CD4-positive, CD25-positive, alpha-beta regulatory T cell (primary cell): ENCODE measurements around the gene STYXL1. TPM values are rescaled to one million over a fixed set of nuclear protein-coding genes. Genes with fewer than 3 reads are reported as not detected.
"Not testable (repeated sequence)": the region's sequence is repeated elsewhere in the genome, so short reads cannot be mapped to it uniquely, and the experiment has no call there.

Experiments used
- ATAC-seq, 2 donors: fragments of 150-1000 bp; cut with Tn5 transposase; one replicate each; pipeline ENCODE4 v1.10.0; 2021; ENCODE audit warnings: low read depth in 2 of 2, moderate number of reproducible peaks in 2 of 2, moderate library complexity in 1 of 2
- DNase-seq, 3 donors: peaks; one replicate each; pipeline versions ENCODE4 v3.0.0 to v3.0.0-alpha.2; 2012 to 2022; ENCODE audit warnings: mixed read lengths in 1 of 3
- H3K27ac ChIP-seq: one replicate; pipeline ENCODE4 v1.7.0; 2013; ENCODE audit warnings: mild to moderate bottlenecking, low read length; ENCODE audit not compliant: insufficient read depth, poor library complexity, severe bottlenecking
- H3K27me3 ChIP-seq: one replicate; pipeline ENCODE4 v1.7.0; 2013; ENCODE audit warnings: low read length; ENCODE audit not compliant: control insufficient read depth, insufficient read depth
- H3K36me3 ChIP-seq: one replicate; pipeline ENCODE4 v1.7.0; 2013; ENCODE audit warnings: mild to moderate bottlenecking, low read length, moderate library complexity; ENCODE audit not compliant: control insufficient read depth, insufficient read depth
- H3K4me1 ChIP-seq: 2 replicates; pipeline ENCODE4 v1.7.0; 2013; ENCODE audit warnings: mild to moderate bottlenecking, low read length; ENCODE audit not compliant: insufficient read depth, control insufficient read depth, poor library complexity, severe bottlenecking
- H3K4me3 ChIP-seq: one replicate; pipeline ENCODE4 v1.7.0; 2013; ENCODE audit warnings: low read depth, mild to moderate bottlenecking, low read length, moderate library complexity
- H3K9me3 ChIP-seq, 2 experiments: 1 replicate in 1 of 2; 2 replicates in 1 of 2; pipeline ENCODE4 v1.7.0; 2013; ENCODE audit warnings: low read length in 2 of 2, mild to moderate bottlenecking in 1 of 2, moderate library complexity in 1 of 2; ENCODE audit not compliant: control insufficient read depth in 2 of 2
- H3K27ac Mint-ChIP-seq, 3 donors: one replicate each; pipeline ENCODE4 v1.8.0; 2020 to 2022; ENCODE audit warnings: mild to moderate bottlenecking in 3 of 3, mixed read lengths in 3 of 3, moderate library complexity in 2 of 3
- H3K27me3 Mint-ChIP-seq: one replicate; pipeline ENCODE4 v1.8.0; 2022; ENCODE audit warnings: mild to moderate bottlenecking, mixed read lengths
- H3K36me3 Mint-ChIP-seq: one replicate; pipeline ENCODE4 v1.8.0; 2020; ENCODE audit warnings: mixed read lengths
- H3K4me1 Mint-ChIP-seq, 4 donors: one replicate each; pipeline ENCODE4 v1.8.0; 2020 to 2022; ENCODE audit warnings: mixed read lengths in 4 of 4, mild to moderate bottlenecking in 1 of 4
- H3K4me3 Mint-ChIP-seq, 4 donors: one replicate each; pipeline ENCODE4 v1.8.0; 2020 to 2022; ENCODE audit warnings: mild to moderate bottlenecking in 4 of 4, mixed read lengths in 4 of 4, moderate library complexity in 3 of 4
- H3K9me3 Mint-ChIP-seq, 7 donors: one replicate each; pipeline ENCODE4 v1.8.0; 2020 to 2022; ENCODE audit warnings: mixed read lengths in 7 of 7, mild to moderate bottlenecking in 3 of 7, moderate library complexity in 2 of 7
- polyA plus RNA-seq, 4 donors: library from polyadenylated mRNA; unstranded; fragments of 300-500 nt; fragmentation: Illumina TruSeq; gene quantifications; one replicate each; pipeline ENCODE4 v1.2.3, GENCODE V29; 2021
- total RNA-seq: library from RNA; stranded (reverse); gene quantifications from one replicate; pipeline ENCODE4 v1.2.3, GENCODE V29; 2022

The STYXL1 gene
- total and polyA plus RNA-seq, 5 donors from 2014 or later: 16.8 to 80.8 (median 62.0) TPM

GRCh38 chr7:76054123-76055120, 6.6 kb upstream of the STYXL1 start:
- no peak overlapping the region for H3K4me3 Mint-ChIP-seq
- peaks cover 38% of the 10 kb centered on the region for H3K36me3 Mint-ChIP-seq
- no peak overlapping the region for H3K27ac Mint-ChIP-seq
- Histone ChIP-seq H3K27ac (no peak overlapping the region), H3K4me3 (no peak overlapping the region), H3K27me3 (no peaks in the 10 kb centered on the region), H3K36me3 (peaks cover 59% of the 10 kb centered on the region), H3K9me3 (no peaks in the 10 kb centered on the region), H3K4me1 (peaks cover 16% of the 10 kb centered on the region)
- DNase-seq: no peak
- ATAC-seq: no peak
- H3K27me3 Mint-ChIP-seq: no peaks in the 10 kb centered on the region
- peaks cover 13 to 46% (median 22%) of the 10 kb centered on the region in 4 donors for H3K4me1 Mint-ChIP-seq
- peaks cover 0 to 1% (median 0%) of the 10 kb centered on the region in 7 donors for H3K9me3 Mint-ChIP-seq

- Mint-ChIP-seq H3K27me3 (no peaks in the 10 kb centered on the region), H3K9me3 (peaks cover 0 to 1% (median 0%) of the 10 kb centered on the region in 7 donors), H3K4me1 (peaks cover 13 to 55% (median 29%) of the 10 kb centered on the region in 4 donors), H3K36me3 (peaks cover 39% of the 10 kb centered on the region), H3K4me3 (no peak overlapping the region), H3K27ac (peak overlapping the region; percentile 22 to 74 (median 44))
- H3K4me3 ChIP-seq: no peak overlapping the region
- no peak for ATAC-seq
- DNase-seq: no peak
- H3K9me3 ChIP-seq: no peaks in the 10 kb centered on the region
- peak overlapping the region; percentile 25 for H3K27ac ChIP-seq
- H3K4me1 ChIP-seq: peaks cover 26% of the 10 kb centered on the region
- no peaks in the 10 kb centered on the region for H3K27me3 ChIP-seq
- H3K36me3 ChIP-seq: peaks cover 49% of the 10 kb centered on the region
Observed at GRCh38 chr7:76053461-76053860, 5.7 kb upstream of the STYXL1 start.

GRCh38 chr7:76052681-76053080, 4.9 kb upstream of the STYXL1 start:
- ATAC-seq, H3K9me3 Mint-ChIP-seq, H3K4me3 Mint-ChIP-seq, H3K27ac ChIP-seq, H3K4me3 ChIP-seq, H3K27me3 Mint-ChIP-seq, H3K27me3 ChIP-seq, DNase-seq, H3K9me3 ChIP-seq: not testable (repeated sequence)
- Histone ChIP-seq H3K36me3 (peaks cover 41% of the 10 kb centered on the region), H3K4me1 (peaks cover 30% of the 10 kb centered on the region)
- H3K27ac Mint-ChIP-seq: peak overlapping the region in 1 of 3 donors; percentile 22
- peaks cover 31% of the 10 kb centered on the region for H3K36me3 Mint-ChIP-seq
- H3K4me1 Mint-ChIP-seq: peaks cover 13 to 60% (median 31%) of the 10 kb centered on the region in 4 donors

GRCh38 chr7:76051840-76052239, 4.0 kb upstream of the STYXL1 start:
- peaks cover 33% of the 10 kb centered on the region for H3K36me3 ChIP-seq
- H3K27ac ChIP-seq: peak overlapping the region; percentile 73
- peaks cover 13 to 62% (median 32%) of the 10 kb centered on the region in 4 donors for H3K4me1 Mint-ChIP-seq
- DNase-seq (peak in 2 of 3 donors; percentile 61 to 82), ATAC-seq (peak; percentile 47 to 51)
- H3K4me3 ChIP-seq: peak overlapping the region; percentile 61
- H3K27ac Mint-ChIP-seq: peak overlapping the region; percentile 71 to 91 (median 84)
- H3K27me3 Mint-ChIP-seq: no peaks in the 10 kb centered on the region
- no peaks in the 10 kb centered on the region for H3K9me3 ChIP-seq
- H3K27me3 ChIP-seq: no peaks in the 10 kb centered on the region
- H3K9me3 Mint-ChIP-seq: peaks cover 0 to 1% (median 0%) of the 10 kb centered on the region in 7 donors
- peak overlapping the region in 3 of 4 donors; percentile 48 to 55 (median 49) for H3K4me3 Mint-ChIP-seq
- peaks cover 39% of the 10 kb centered on the region for H3K4me1 ChIP-seq
- H3K36me3 Mint-ChIP-seq: peaks cover 28% of the 10 kb centered on the region

DNA sequence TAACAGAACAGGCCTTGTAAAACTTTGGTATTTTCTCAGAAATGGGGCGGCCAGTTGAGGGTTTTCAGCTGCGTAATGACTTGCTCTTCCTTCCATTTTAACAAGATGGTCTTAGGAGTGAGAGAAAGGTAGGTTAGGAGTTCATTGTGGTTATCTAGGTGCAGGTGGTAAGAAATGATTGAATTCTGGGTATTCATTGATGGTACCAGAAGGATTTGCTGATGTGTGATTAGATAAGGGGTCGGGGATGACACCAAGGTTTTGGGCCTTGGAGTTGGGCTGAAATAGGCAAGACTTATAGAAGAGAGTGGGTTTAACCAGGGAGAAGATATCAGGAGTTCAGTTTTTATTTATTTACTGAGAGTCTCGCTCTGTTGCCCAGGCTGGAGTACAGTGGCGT, 2.7 kb upstream of the STYXL1 start:
- Histone ChIP-seq H3K9me3 (no peaks in the 10 kb centered on the region), H3K4me1 (peaks cover 49% of the 10 kb centered on the region), H3K27me3 (no peaks in the 10 kb centered on the region), H3K4me3 (no peak overlapping the region), H3K36me3 (peaks cover 21% of the 10 kb centered on the region), H3K27ac (peak overlapping the region; percentile 51)
- H3K27me3 Mint-ChIP-seq: no peaks in the 10 kb centered on the region
- DNase-seq: no peak
- H3K9me3 Mint-ChIP-seq: peaks cover 0 to 1% (median 0%) of the 10 kb centered on the region in 7 donors
- peaks cover 28% of the 10 kb centered on the region for H3K36me3 Mint-ChIP-seq
- peaks cover 13 to 71% (median 37%) of the 10 kb centered on the region in 4 donors for H3K4me1 Mint-ChIP-seq
- no peak for ATAC-seq
- peak overlapping the region; percentile 23 to 80 (median 52) for H3K27ac Mint-ChIP-seq
- H3K4me3 Mint-ChIP-seq: peak overlapping the region; percentile 0 to 85 (median 67)

GRCh38 chr7:76049295-76049694, 1.5 kb upstream of the STYXL1 start:
- DNase-seq (no peak), ATAC-seq (no peak)
- no peaks in the 10 kb centered on the region for H3K27me3 Mint-ChIP-seq
- peaks cover 51% of the 10 kb centered on the region for H3K4me1 ChIP-seq
- peak overlapping the region; percentile 49 for H3K4me3 ChIP-seq
- H3K36me3 ChIP-seq: peaks cover 9% of the 10 kb centered on the region
- peaks cover 13 to 80% (median 41%) of the 10 kb centered on the region in 4 donors for H3K4me1 Mint-ChIP-seq
- H3K9me3 Mint-ChIP-seq: peaks cover 0 to 1% (median 0%) of the 10 kb centered on the region in 7 donors
- H3K4me3 Mint-ChIP-seq: peak overlapping the region; percentile 96 to 98 (median 98)
- no peaks in the 10 kb centered on the region for H3K9me3 ChIP-seq
- H3K27me3 ChIP-seq: no peaks in the 10 kb centered on the region
- H3K36me3 Mint-ChIP-seq: peaks cover 31% of the 10 kb centered on the region
- H3K27ac ChIP-seq: no peak overlapping the region
- H3K27ac Mint-ChIP-seq: peak overlapping the region in 1 of 3 donors; percentile 39

DNA sequence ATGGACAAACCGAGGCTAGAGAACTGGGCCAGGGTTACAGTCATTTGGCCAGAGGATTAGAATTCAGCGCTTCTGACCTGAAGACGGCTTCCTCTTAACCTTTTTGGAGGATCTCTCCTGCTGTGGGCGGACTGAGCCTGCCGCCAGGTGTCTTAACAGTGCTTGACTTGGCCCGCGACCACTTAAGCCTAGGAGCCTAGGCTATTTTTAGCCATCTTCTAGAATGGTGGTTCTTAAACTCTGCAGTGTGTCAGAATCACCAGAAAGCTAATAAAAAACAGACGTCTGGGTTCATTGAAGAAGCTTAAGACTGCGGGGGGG, 828 bp upstream of the STYXL1 start:
- peak overlapping the region; percentile 95 to 99 (median 97) for H3K27ac Mint-ChIP-seq
- peaks cover 13 to 78% (median 41%) of the 10 kb centered on the region in 4 donors for H3K4me1 Mint-ChIP-seq
- peak overlapping the region; percentile 91 for H3K27ac ChIP-seq
- peaks cover 5% of the 10 kb centered on the region for H3K36me3 ChIP-seq
- DNase-seq (peak in 1 of 3 donors; percentile 50), ATAC-seq (no peak)
- H3K9me3 ChIP-seq: no peaks in the 10 kb centered on the region
- H3K9me3 Mint-ChIP-seq: peaks cover 0 to 1% (median 0%) of the 10 kb centered on the region in 7 donors
- no peaks in the 10 kb centered on the region for H3K27me3 ChIP-seq
- peaks cover 51% of the 10 kb centered on the region for H3K4me1 ChIP-seq
- H3K4me3 ChIP-seq: peak overlapping the region; percentile 96
- peaks cover 31% of the 10 kb centered on the region for H3K36me3 Mint-ChIP-seq
- H3K27me3 Mint-ChIP-seq: no peaks in the 10 kb centered on the region
- H3K4me3 Mint-ChIP-seq: peak overlapping the region; percentile 96 to 98 (median 98)
